HG02763 (cell line): Measurements from ENCODE around the gene LKAAEAR1.

Experiments
- ATAC-seq: cut with Tn5 transposase; IDR thresholded peaks from one replicate; pipeline ENCODE4 v1.9.1; 2021; ENCODE audit warnings: mild to moderate bottlenecking, moderate library complexity; ENCODE audit not compliant: unreplicated experiment

The LKAAEAR1 gene

DNA sequence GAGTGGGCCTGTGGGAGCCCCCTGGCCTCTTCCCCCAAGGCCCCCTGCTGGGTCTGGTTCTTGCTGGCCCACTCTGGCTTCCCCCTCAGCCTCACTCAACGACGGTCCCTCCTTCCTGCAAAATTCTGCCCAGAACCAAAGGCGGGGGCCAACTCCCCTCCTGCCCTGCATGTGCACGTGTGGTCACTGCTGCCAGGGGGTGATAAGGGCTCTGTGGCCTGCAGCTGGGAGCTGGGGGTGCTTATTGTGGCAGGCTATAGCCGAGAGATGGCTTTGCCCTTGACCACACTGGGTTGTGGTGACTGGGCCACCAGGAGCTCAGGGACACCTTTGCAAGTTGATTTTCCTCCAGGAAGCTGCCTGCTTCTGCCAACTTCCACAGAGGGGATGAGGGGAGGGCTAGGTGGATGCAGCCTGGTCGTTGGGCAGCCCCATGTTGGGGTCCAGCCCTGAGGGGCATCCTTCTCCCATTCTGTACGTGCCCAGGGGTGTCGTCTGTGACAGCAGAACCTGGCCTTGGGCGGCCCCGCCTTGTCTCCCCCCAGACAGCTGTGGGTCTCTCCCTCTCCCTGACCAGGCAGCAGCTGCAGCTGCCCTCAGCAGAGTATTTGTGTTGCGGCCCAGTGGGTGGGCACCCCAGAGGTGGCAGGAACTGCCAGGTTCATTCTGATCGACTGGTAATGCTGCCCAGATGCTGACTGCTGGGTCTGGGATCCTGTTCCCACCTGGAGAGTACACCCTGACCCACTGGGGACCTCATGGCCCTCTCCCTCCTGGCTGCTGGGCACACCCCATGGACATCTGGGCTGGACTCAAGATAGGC is 15.6 kb downstream of the LKAAEAR1 start:
- ATAC-seq: no peak

DNA sequence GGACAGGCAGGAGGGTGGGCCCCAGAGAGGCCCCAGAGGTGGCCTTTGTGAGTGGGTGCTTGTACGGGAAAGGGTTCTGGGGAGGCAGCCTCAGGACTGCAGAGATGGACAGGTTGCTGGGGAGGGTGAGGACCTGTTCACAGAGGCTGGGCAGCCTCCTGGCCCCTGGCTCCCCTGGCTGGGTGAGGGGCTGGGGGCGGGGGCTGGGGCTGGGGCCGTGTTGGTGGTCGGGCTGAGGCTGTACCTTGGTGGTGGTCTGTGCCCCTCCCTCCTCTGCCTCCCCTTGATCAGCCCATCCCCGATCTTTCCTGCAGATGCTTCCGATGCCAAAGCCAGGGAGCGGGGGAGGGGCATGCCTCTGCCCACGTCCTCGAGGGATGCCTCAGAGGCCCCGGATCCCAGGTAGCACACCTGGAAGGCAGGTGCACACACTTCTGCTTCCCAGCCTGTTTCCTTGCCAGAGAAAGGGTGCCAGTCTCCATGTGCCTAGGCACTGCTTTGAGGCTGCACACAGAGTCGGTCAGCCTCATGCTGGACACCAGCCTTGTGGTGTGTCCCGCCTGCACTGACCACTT is 16.4 kb downstream of the LKAAEAR1 start:
- ATAC-seq: no peak

GRCh38 chr20:64067005-64067632 is 17.1 kb downstream of the LKAAEAR1 start:
- no peak for ATAC-seq

DNA sequence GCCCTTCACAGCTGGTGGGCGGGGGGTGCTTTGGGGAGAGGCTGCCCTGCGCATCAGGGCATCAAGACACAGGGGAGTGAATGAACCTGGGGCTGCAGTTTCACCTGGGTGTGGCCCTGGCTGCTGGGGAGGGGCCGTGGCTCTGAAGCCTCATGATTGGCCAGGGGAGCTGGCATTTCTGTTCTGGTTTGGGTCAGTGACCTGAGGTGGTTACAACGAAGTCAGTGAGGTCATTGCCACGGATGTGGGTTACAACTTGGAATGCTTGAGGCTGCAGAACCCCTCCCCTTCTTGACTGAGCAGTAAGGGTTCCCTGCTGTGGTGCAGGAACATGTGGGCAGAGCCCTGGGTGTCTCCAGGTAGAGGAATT is 18.2 kb downstream of the LKAAEAR1 start:
- ATAC-seq: no peak

GRCh38 chr20:64065062-64065973 is 18.9 kb downstream of the LKAAEAR1 start:
- ATAC-seq: no peak

DNA sequence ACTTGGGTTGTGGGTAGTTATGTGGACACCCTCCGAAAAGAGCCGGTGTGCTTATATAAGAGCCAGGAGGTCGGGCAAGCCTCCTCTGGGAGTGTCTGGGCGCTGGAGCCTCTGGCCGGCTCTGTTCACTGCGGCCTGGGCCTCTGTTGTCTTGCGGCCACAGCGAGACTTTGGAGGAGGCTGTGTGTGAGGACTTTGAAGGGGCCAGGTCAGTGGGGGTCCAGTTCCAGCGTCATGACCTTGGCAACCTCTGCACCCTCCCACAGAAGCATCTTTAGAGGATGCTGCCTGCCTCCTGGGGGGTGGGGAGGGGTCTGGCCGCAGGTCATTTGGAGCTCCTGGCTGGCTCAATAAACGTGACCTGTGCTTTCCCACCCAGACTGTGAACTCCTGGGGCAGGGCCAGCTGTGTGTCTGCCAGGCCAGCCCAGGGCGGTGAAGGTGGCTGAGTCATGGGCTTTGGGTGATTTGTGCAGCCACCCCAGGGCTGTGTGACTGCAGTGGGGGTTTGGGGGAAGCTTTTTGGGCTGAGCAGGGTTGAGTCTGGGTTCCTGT is 20.0 kb downstream of the LKAAEAR1 start:
- no peak for ATAC-seq

- ATAC-seq: no peak
These were observed 20.6 kb downstream of the LKAAEAR1 start for GRCh38 chr20:64063389-64064144.

GRCh38 chr20:64062596-64063388 is 21.4 kb downstream of the LKAAEAR1 start, which contains the start of gene TCEA2:
Gene TCEA2 (plus strand): TSS chr20:64063198. CDS start chr20:64063313, 115 bp downstream.
- ATAC-seq: peak; percentile 83

DNA sequence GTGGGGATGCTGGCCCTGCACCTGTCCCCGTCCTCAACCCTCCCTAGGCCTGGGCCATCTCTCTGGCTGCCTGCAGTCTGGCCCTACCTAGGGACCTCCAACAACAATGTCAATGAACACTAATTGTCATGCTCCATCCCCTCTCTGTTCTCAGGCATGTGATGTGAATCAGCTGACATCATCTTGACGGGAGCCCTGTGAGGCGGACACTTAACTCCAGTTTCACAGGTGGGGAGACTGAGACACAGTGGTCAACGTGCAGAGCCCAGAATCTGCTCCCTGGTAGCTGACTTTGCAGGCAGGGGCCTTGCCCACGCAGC is 22.0 kb downstream of the LKAAEAR1 start:
- ATAC-seq: no peak

DNA sequence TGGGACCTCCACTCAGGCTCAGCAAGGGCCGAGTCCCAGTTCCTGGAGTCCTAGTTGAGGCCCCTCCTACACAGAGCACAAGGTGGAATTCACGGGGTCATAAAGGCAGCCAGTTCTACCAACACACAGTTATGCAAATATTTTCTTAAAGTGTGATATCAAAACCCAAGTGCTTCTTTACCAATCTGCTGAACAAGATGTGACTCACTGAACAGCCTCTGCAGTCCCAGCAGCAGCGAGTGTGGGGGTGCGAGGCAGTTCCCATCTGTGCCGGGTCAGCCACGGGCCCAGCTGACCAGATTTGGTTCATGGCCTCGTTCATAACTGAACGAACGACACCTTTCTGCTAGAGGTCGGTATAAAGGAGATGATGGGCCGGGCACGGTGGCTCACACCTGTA is 25.7 kb downstream of the LKAAEAR1 start:
- no peak for ATAC-seq

DNA sequence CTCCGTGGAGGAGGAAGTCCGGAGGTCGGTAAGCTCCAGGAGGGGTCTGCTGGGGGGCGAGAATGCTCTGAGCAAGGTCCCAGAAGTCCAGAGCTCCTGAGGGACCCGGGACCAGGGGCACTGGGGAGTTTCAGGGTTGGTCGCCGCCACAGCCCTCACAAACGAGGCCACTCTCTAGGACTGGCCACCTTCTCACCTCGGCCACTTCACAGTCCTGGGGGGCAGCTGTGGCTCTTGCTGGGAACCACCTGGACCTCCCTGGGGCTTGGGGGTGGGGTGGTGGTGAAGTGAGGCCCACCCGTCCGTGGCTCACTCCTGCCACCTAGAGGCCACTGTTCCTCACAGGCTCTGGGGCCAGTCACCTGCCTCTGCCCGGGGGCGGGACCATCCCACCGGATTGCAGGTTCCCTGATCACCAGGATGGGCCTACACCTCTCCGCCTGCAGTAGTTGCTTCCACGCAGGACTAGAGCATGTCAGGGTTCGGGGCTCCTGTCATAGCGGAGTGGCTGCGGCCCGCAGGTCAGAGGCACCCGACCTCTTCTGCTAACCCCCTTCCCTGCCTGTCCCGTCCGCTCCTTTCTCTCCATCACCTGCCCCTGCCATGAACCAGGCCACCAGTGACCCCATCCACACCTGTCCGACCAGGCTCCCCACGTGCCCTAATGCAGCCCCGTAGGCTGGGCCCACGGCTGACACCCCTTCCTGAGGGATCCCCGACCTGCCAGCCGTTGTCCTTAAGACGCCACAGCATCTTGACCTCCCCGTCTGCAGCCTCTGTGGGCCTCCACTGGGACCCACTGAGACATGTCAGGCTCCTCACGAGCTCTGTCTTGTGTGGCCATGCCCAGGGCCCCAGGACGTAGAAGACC is 26.3 kb downstream of the LKAAEAR1 start:
- no peak for ATAC-seq

DNA sequence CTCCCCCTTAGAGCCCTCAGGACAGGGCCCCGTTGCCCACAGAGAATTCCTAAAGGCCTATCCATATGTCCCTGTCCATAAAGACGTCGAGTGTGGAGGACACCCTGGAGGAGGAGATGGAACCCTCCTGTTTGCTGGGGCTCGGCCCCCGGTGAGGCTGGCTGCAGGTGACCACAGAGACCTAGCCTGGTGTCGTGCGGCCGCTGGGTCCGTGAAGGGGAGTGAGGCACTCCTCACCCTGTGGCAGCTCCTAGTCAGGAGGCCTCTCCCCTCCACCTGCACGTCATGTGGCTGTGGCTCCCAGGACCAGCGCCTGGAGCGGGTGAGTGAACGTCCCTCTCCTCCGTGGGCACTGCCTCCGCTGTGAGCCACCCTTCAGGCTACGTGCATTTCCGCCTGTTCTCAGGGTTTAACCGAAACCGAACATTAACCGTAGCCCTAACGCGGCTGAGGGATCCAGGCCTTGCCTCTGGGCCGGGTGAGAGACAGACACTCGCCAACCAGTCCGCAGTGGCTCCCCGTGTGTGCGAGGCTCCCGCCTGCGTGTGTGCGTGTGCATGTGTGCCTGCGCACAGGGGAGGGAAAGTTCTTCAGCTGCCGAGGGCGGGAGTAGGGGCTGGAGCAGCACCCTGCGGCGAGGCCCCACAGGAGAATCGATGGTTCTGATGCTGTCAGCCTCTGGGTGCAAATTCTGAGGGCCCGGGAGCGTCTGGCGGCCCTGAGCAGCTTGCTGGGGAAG is 27.1 kb downstream of the LKAAEAR1 start:
- no peak for ATAC-seq

GRCh38 chr20:64056639-64056888 is 27.6 kb downstream of the LKAAEAR1 start:
- no peak for ATAC-seq

- ATAC-seq: no peak
These were observed 28.1 kb downstream of the LKAAEAR1 start for GRCh38 chr20:64055893-64056638.

GRCh38 chr20:64055396-64055892 is 28.8 kb downstream of the LKAAEAR1 start:
- no peak for ATAC-seq

DNA sequence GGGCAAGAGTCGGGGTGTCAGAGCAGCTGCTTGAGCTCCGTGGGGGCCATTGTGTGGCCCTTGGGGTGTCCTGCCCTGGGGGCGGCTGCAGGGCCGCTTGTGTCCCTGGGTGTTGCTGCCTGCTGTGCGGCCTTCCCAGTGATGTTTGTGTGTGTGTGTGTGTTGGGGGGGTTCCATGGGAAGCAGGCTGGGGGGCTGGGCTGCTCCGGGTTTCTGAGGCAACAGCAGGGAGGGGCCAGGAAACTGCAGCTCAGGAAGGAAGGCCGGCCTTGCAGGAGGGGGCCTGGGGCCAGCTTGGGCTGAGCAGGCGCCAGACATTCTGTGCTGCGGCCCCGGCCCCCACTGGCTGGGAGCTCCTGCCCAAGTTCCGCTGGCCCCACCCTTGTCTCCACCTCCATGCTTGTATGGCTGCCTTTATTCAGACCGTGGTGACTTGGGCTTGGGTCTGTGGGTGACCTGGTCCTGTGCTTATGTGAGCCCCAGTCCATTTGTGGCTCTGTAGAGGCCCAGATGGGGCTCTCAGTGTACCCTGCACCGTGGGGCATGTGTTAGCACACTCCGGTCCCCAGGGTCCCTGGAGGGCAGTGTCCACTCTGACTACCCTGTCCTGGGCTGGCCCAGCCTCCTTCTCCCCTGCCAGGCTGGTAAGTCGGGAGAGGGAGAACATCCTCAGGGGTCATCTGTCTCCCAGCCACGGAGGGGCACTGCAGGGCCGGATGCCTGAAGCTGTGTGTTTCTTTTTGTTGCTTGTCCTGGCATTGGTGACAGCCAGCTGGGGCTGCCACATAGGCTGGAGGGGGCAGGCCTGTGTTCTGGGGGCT is 30.1 kb downstream of the LKAAEAR1 start:
- ATAC-seq: no peak
